ENCODE results near the gene APBA1. TPM values are rescaled to one million over a fixed set of nuclear protein-coding genes. Genes with fewer than 3 reads are reported as not detected.

APBA1 gene
- total RNA-seq, 1 experiment from 2014 or later, result 1.8 TPM

DNA sequence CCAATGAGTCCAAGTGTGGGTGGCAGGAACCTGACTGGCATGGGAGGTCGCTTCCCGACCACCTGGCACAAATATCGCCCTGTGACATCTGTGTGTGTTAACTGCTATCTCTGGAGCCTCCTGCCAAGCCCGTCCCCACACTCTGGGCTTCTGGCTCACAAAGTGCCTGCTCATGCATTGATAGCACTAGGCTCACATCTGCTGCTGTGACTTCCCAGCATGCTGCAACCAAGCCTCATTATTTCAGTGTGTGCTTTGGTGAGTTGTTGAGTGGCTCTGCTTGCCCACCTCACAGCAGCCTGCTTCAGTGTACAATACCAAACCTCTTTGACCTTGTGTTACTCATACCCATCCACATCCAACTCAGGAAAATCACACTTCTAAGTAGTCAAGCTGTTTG, 139.8 kb downstream of the APBA1 start:
- no peak overlapping the region for H3K27ac Mint-ChIP-seq
- no peaks in the 10 kb centered on the region for H3K9me3 Mint-ChIP-seq
- H2BK120ac ChIP-seq (ENCODE audit: low read depth, low read length, poor library complexity, severe bottlenecking), result no peak overlapping the region
- H2BK15ac ChIP-seq (ENCODE audit: low read depth, low read length), result no peak overlapping the region
- no peak overlapping the region for H3K56ac ChIP-seq (ENCODE audit: insufficient read length, low read depth, low read length)
- H3K79me2 ChIP-seq (ENCODE audit: insufficient read depth, low read length), result no peaks in the 10 kb centered on the region
- H3K27ac ChIP-seq (ENCODE audit: insufficient read length, low read depth, low read length), result no peak overlapping the region
- H3K27me3 ChIP-seq (ENCODE audit: insufficient read depth, low read length), result no peaks in the 10 kb centered on the region
- H4K8ac ChIP-seq (replicated peaks; ENCODE audit: insufficient read length, low read depth, low read length), result no peak overlapping the region
- H4K20me1 ChIP-seq (ENCODE audit: control insufficient read depth, insufficient read depth, insufficient read length), result no peaks in the 10 kb centered on the region
- no peak overlapping the region for H3K9ac ChIP-seq (ENCODE audit: extremely low read depth, insufficient read length, low read length)
- H3T11ph ChIP-seq (ENCODE audit: low read length), result no peak overlapping the region
- H3K23ac ChIP-seq (ENCODE audit: insufficient read length, low read depth, low read length), result no peak overlapping the region
- WGBS (ENCODE audit: extremely low coverage, insufficient read length, low lambda C conversion rate), result no CpG with 5 or more reads among the region's 4 CpGs
- no peak overlapping the region; the same call in 1 of the 2 replicates for H3K14ac ChIP-seq (ENCODE audit: insufficient read depth, low read length)
- H4K91ac ChIP-seq (ENCODE audit: insufficient read length, low read depth, low read length), result no peak overlapping the region
- no peak overlapping the region for H3K4me2 ChIP-seq (ENCODE audit: insufficient read depth, insufficient read length, low read length)
- H3K18ac ChIP-seq (ENCODE audit: insufficient read length, low read depth, low read length), result no peak overlapping the region
- no peak overlapping the region for H2AK5ac ChIP-seq (ENCODE audit: insufficient read length, low read length)
- no peak overlapping the region for H2BK12ac ChIP-seq (ENCODE audit: insufficient read length, low read depth, low read length)
- 0 out of 4 replicates have a peak, but pooled peaks cover 0 to 2% of the 10 kb centered on the region in 2 experiments for H3K4me1 Mint-ChIP-seq
- H3K4me3 Mint-ChIP-seq, result no peak overlapping the region
- no peaks in the 10 kb centered on the region for H3K9me3 ChIP-seq (ENCODE audit: control insufficient read depth, low read depth, low read length)
- H4K5ac ChIP-seq (ENCODE audit: insufficient read length, low read depth, low read length), result no peak overlapping the region
- H3K79me1 ChIP-seq (ENCODE audit: insufficient read depth, low read depth, low read length, poor library complexity, severe bottlenecking), result no peaks in the 10 kb centered on the region
- no peak overlapping the region for H2BK5ac ChIP-seq (ENCODE audit: insufficient read length, low read length)
- H2AFZ ChIP-seq (ENCODE audit: low read length), result no peak overlapping the region
- no peak overlapping the region for H3K4ac ChIP-seq (ENCODE audit: low read depth, low read length)
- no peaks in the 10 kb centered on the region for H3K27me3 Mint-ChIP-seq (ENCODE audit: low read depth)
- H3K4me1 ChIP-seq (ENCODE audit: insufficient read depth, low read length), result no peaks in the 10 kb centered on the region
- no peak for DNase-seq
- no peaks in the 10 kb centered on the region for H3K36me3 Mint-ChIP-seq (ENCODE audit: insufficient read depth in 1 of 3, low read depth in 3 of 3)
- H2BK20ac ChIP-seq (ENCODE audit: low read depth, low read length, poor library complexity, severe bottlenecking), result no peak overlapping the region
- no peaks in the 10 kb centered on the region for H3K23me2 ChIP-seq (ENCODE audit: insufficient read length, low read depth, low read length, poor library complexity, severe bottlenecking)
- TF ChIP-seq, protein P1, sequence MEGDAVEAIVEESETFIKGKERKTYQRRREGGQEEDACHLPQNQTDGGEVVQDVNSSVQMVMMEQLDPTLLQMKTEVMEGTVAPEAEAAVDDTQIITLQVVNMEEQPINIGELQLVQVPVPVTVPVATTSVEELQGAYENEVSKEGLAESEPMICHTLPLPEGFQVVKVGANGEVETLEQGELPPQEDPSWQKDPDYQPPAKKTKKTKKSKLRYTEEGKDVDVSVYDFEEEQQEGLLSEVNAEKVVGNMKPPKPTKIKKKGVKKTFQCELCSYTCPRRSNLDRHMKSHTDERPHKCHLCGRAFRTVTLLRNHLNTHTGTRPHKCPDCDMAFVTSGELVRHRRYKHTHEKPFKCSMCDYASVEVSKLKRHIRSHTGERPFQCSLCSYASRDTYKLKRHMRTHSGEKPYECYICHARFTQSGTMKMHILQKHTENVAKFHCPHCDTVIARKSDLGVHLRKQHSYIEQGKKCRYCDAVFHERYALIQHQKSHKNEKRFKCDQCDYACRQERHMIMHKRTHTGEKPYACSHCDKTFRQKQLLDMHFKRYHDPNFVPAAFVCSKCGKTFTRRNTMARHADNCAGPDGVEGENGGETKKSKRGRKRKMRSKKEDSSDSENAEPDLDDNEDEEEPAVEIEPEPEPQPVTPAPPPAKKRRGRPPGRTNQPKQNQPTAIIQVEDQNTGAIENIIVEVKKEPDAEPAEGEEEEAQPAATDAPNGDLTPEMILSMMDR (conservative IDR thresholded peaks at IDR 0.05), result no peak

Data from H9 (cell line).